H1 (cell line): Measurements from ENCODE around the gene ZNF592. TPM values are rescaled to one million over a fixed set of nuclear protein-coding genes. Genes with fewer than 3 reads are reported as not detected.

ENCODE experiments used
- CTCF ChIA-PET: fragments of 300-600 bp; sonication (Branson Sonifier 250); formaldehyde crosslinking; loops from one replicate; lab custom pipeline; 2021; ENCODE audit not compliant: partially characterized antibody; lab: Charles Lee
- POLR2A ChIA-PET: fragments of 300-600 bp; sonication (Branson Sonifier 250); formaldehyde crosslinking; loops from one replicate; lab custom pipeline; 2021; ENCODE audit warnings: inconsistent platforms; ENCODE audit not compliant: partially characterized antibody; lab: Charles Lee
- DNase-seq, 2 experiments: peaks; one replicate each; pipeline versions ENCODE4 v3.0.0 to v3.0.0-alpha.2; 2010 to 2022; ENCODE audit warnings: low spot score in 2 of 2, low read depth in 1 of 2, mixed read lengths in 1 of 2
- FAIRE-seq: peaks from 2 replicates; lab custom pipeline; 2011; peaks lifted over from hg19 to GRCh38; lab: Jason Lieb, UNC
- H2AFZ ChIP-seq: 2 replicates; pipeline ENCODE4 v1.8.1; 2012; ENCODE audit warnings: low read length, inconsistent platforms
- H2AK5ac ChIP-seq: 2 replicates; pipeline ENCODE4 v1.6.1; 2013; ENCODE audit warnings: low read depth, low read length
- H2BK120ac ChIP-seq: replicated peaks from 2 replicates; pipeline ENCODE3; 2013; ENCODE audit warnings: low read depth, low read length, inconsistent platforms
- H2BK12ac ChIP-seq: 2 replicates; pipeline ENCODE4 v1.6.1; 2013; ENCODE audit warnings: low read depth, low read length
- H2BK15ac ChIP-seq: 2 replicates; pipeline ENCODE4 v1.6.1; 2013; ENCODE audit warnings: low read length
- H2BK20ac ChIP-seq: 2 replicates; pipeline ENCODE4 v1.6.1; 2013; ENCODE audit warnings: low read length
- H2BK5ac ChIP-seq: 2 replicates; pipeline ENCODE4 v1.6.1; 2013; ENCODE audit warnings: low read depth, low read length
- H3K14ac ChIP-seq: 2 replicates; pipeline ENCODE4 v1.6.1; 2013; ENCODE audit warnings: inconsistent platforms; ENCODE audit not compliant: insufficient read length
- H3K18ac ChIP-seq: 2 replicates; pipeline ENCODE4 v1.6.1; 2013; ENCODE audit warnings: low read length; ENCODE audit errors: extremely low read depth
- H3K23ac ChIP-seq: 2 replicates; pipeline ENCODE4 v1.6.1; 2013; ENCODE audit warnings: inconsistent platforms; ENCODE audit not compliant: insufficient read length
- H3K23me2 ChIP-seq: 2 replicates; pipeline ENCODE4 v1.6.1; 2013; ENCODE audit warnings: low read depth, low read length
- H3K27ac ChIP-seq: 2 replicates; pipeline ENCODE4 v1.6.1; 2011; ENCODE audit warnings: low read depth, low read length, inconsistent platforms
- H3K27me3 ChIP-seq, 4 experiments: replicated peaks in 1 of 4; 1 replicate in 1 of 4; 2 replicates in 3 of 4; pipeline versions ENCODE4 v1.6.1 to v1.8.1; 2011 to 2013; ENCODE audit warnings: low read length in 3 of 4, mild to moderate bottlenecking in 3 of 4, inconsistent platforms in 2 of 4, mixed read lengths in 2 of 4, moderate library complexity in 1 of 4; ENCODE audit not compliant: control insufficient read depth in 3 of 4, insufficient read depth in 3 of 4; ENCODE audit errors: extremely low read depth in 1 of 4
- H3K36me3 ChIP-seq, 4 experiments: 2 replicates each; pipeline versions ENCODE4 v1.6.1 to v1.8.1; 2011 to 2013; ENCODE audit warnings: mild to moderate bottlenecking in 4 of 4, low read length in 3 of 4, moderate library complexity in 2 of 4, control low read depth in 1 of 4, inconsistent platforms in 1 of 4; ENCODE audit not compliant: insufficient read depth in 4 of 4, control insufficient read depth in 2 of 4
- H3K4ac ChIP-seq: replicated peaks from 2 replicates; pipeline ENCODE3; 2013; ENCODE audit warnings: low read length, low read depth, mixed read lengths, inconsistent platforms; ENCODE audit not compliant: insufficient read length
- H3K4me1 ChIP-seq, 4 experiments: replicated peaks in 1 of 4; 1 replicate in 1 of 4; 2 replicates in 3 of 4; pipeline versions ENCODE4 v1.6.1 to v1.8.1; 2011 to 2013; ENCODE audit warnings: low read length in 3 of 4, inconsistent platforms in 2 of 4, mixed read lengths in 1 of 4; ENCODE audit not compliant: insufficient read depth in 4 of 4, control insufficient read depth in 3 of 4
- H3K4me2 ChIP-seq, 2 experiments: 2 replicates each; pipeline versions ENCODE4 v1.6.1 to v1.8.1; 2011 to 2013; ENCODE audit warnings: low read depth in 2 of 2, low read length in 2 of 2, control low read depth in 1 of 2, inconsistent platforms in 1 of 2, mild to moderate bottlenecking in 1 of 2; ENCODE audit not compliant: insufficient read depth in 1 of 2
- H3K4me3 ChIP-seq, 4 experiments: fragments of 200-600, 300-600 bp in 1 of 4; sonication (generic), shearing (Covaris generic), sonication (Bioruptor Twin) in 1 of 4; 2 replicates each; pipeline versions ENCODE4 v1.5.1 to v1.8.1; 2011 to 2016; ENCODE audit warnings: low read length in 4 of 4, low read depth in 3 of 4, control low read depth in 2 of 4, inconsistent platforms in 2 of 4, mild to moderate bottlenecking in 2 of 4, mixed read lengths in 1 of 4, moderate library complexity in 1 of 4; ENCODE audit not compliant: insufficient read depth in 2 of 4; ENCODE audit errors: extremely low read depth in 1 of 4
- H3K56ac ChIP-seq: replicated peaks from 2 replicates; pipeline ENCODE3; 2013; ENCODE audit warnings: low read depth, mild to moderate bottlenecking, mixed read lengths, low read length, inconsistent platforms; ENCODE audit not compliant: insufficient read length
- H3K79me1 ChIP-seq: 2 replicates; pipeline ENCODE4 v1.6.1; 2013; ENCODE audit warnings: low read depth, low read length, control low read depth
- H3K79me2 ChIP-seq, 2 experiments: 2 replicates each; pipeline versions ENCODE4 v1.6.1 to v1.8.1; 2012 to 2013; ENCODE audit warnings: low read length in 2 of 2, mild to moderate bottlenecking in 2 of 2, inconsistent platforms in 1 of 2; ENCODE audit not compliant: insufficient read depth in 2 of 2, control insufficient read depth in 1 of 2
- H3K9ac ChIP-seq, 4 experiments: replicated peaks in 1 of 4; 1 replicate in 1 of 4; 2 replicates in 3 of 4; pipeline versions ENCODE4 v1.6.1 to v1.8.1; 2011 to 2013; ENCODE audit warnings: low read depth in 3 of 4, low read length in 3 of 4, control low read depth in 2 of 4, mild to moderate bottlenecking in 2 of 4, moderate library complexity in 2 of 4, inconsistent platforms in 1 of 4; ENCODE audit errors: extremely low read depth in 1 of 4
- H3K9me3 ChIP-seq, 2 experiments: 2 replicates each; pipeline versions ENCODE4 v1.6.1 to v1.8.1; 2012 to 2013; ENCODE audit warnings: mild to moderate bottlenecking in 2 of 2, moderate library complexity in 2 of 2, control low read depth in 1 of 2, inconsistent platforms in 1 of 2, low read depth in 1 of 2, low read length in 1 of 2, mixed read lengths in 1 of 2; ENCODE audit not compliant: insufficient read depth in 2 of 2
- H4K20me1 ChIP-seq, 2 experiments: replicated peaks in 1 of 2; 2 replicates each; pipeline versions ENCODE3 to v1.8.1; 2011 to 2013; ENCODE audit warnings: inconsistent platforms in 2 of 2, low read length in 2 of 2, mild to moderate bottlenecking in 1 of 2; ENCODE audit not compliant: insufficient read depth in 2 of 2, control insufficient read depth in 1 of 2
- H4K5ac ChIP-seq: 2 replicates; pipeline ENCODE4 v1.6.1; 2013; ENCODE audit warnings: low read length, low read depth, mixed read lengths, inconsistent platforms; ENCODE audit not compliant: insufficient read length
- H4K8ac ChIP-seq: 2 replicates; pipeline ENCODE4 v1.8.0; 2013; ENCODE audit warnings: mild to moderate bottlenecking, moderate library complexity, low read length, inconsistent platforms; ENCODE audit not compliant: insufficient read depth; ENCODE audit errors: extremely low read depth
- H4K91ac ChIP-seq: replicated peaks from 2 replicates; pipeline ENCODE3; 2013; ENCODE audit warnings: low read length, mixed read lengths, inconsistent platforms; ENCODE audit not compliant: insufficient read length
- BCL11A ChIP-seq, 2 experiments: IDR thresholded peaks; one replicate each; pipeline ENCODE4 v1.6.1; 2011; ENCODE audit warnings: low read depth in 2 of 2, low read length in 2 of 2, mild to moderate bottlenecking in 2 of 2
- CTBP2 ChIP-seq: IDR thresholded peaks from 2 replicates; pipeline ENCODE4 v1.7.0; 2011; ENCODE audit warnings: borderline replicate concordance, mild to moderate bottlenecking, moderate library complexity, mixed read lengths, low read length; ENCODE audit not compliant: insufficient read depth, insufficient read length
- GTF2F1 ChIP-seq: IDR thresholded peaks from 2 replicates; pipeline ENCODE4 v1.6.1; 2012; ENCODE audit warnings: low read depth, low read length, improper control_type of control experiment, borderline replicate concordance
- JUN ChIP-seq: IDR thresholded peaks from 2 replicates; pipeline ENCODE4 v1.6.1; 2011; ENCODE audit warnings: low read depth, mild to moderate bottlenecking, improper control_type of control experiment, low read length
- KDM5A ChIP-seq: fragments of 200-600 bp; IDR thresholded peaks from 2 replicates; pipeline ENCODE4 v1.7.1; 2012; ENCODE audit warnings: mild to moderate bottlenecking, low read length, inconsistent platforms, mixed read lengths
- POLR2AphosphoS5 ChIP-seq: IDR thresholded peaks from 2 replicates; pipeline ENCODE4 v1.6.1; 2011; ENCODE audit warnings: low read depth, low read length
- SP2 ChIP-seq: IDR thresholded peaks from 2 replicates; pipeline ENCODE4 v1.6.1; 2012; ENCODE audit warnings: mild to moderate bottlenecking, low read length, inconsistent platforms
- TCF12 ChIP-seq: IDR thresholded peaks from 2 replicates; pipeline ENCODE4 v1.6.1; 2011; ENCODE audit warnings: low read depth, mild to moderate bottlenecking, low read length
- WGBS, 2 experiments: shearing (Covaris generic) in 1 of 2; methylation state at CpG; one replicate each; pipeline versions ENCODE4 v1.1.6 to v1.1.7; 2013 to 2015; ENCODE audit warnings: low lambda C conversion rate in 2 of 2, mixed read lengths in 2 of 2, inconsistent platforms in 1 of 2, low coverage in 1 of 2, missing lambda C conversion rate in 1 of 2; ENCODE audit not compliant: insufficient replicate concordance in 2 of 2, insufficient coverage in 1 of 2, insufficient read length in 1 of 2; ENCODE audit errors: extremely low coverage in 1 of 2, missing lambda C conversion rate in 1 of 2; 5-methylcytosine and 5-hydroxymethylcytosine counted together
- polyA plus RNA-seq, 7 experiments: library from polyadenylated mRNA; depleted of rRNA in 3 of 7; stranded (reverse) in 5 of 7; unstranded in 2 of 7; fragments of >200 nt in 5 of 7; fragments of 200-250 nt in 2 of 7; gene quantifications; 1 replicate in 5 of 7; 2 replicates in 1 of 7; 4 replicates in 1 of 7; pipeline versions ENCODE4 v1.2.1 to v1.2.3, GENCODE V29; 2011 to 2013; ENCODE audit warnings: missing spikeins in 2 of 7, mixed read lengths in 2 of 7
- total RNA-seq: library from RNA; stranded (reverse); fragmentation: NEBNext Ultra II Directional; extraction: Animal tissue kit (Norgen Biotek cat#: 25700); gene quantifications from 2 replicates; pipeline ENCODE4 v1.2.1, GENCODE V29; 2021
- TF ChIP-seq, protein P1 (sequence below): IDR thresholded peaks from 2 replicates; pipeline ENCODE4 v1.6.1; 2011; ENCODE audit warnings: low read depth, mild to moderate bottlenecking, low read length; ENCODE audit not compliant: insufficient read depth

The ZNF592 gene
- total and polyA plus RNA-seq, 2 of the 8 experiments (the other 6 are each of a cell fraction or from before 2014, with no cell fraction given), result 14.2 to 33.0 TPM

DNA sequence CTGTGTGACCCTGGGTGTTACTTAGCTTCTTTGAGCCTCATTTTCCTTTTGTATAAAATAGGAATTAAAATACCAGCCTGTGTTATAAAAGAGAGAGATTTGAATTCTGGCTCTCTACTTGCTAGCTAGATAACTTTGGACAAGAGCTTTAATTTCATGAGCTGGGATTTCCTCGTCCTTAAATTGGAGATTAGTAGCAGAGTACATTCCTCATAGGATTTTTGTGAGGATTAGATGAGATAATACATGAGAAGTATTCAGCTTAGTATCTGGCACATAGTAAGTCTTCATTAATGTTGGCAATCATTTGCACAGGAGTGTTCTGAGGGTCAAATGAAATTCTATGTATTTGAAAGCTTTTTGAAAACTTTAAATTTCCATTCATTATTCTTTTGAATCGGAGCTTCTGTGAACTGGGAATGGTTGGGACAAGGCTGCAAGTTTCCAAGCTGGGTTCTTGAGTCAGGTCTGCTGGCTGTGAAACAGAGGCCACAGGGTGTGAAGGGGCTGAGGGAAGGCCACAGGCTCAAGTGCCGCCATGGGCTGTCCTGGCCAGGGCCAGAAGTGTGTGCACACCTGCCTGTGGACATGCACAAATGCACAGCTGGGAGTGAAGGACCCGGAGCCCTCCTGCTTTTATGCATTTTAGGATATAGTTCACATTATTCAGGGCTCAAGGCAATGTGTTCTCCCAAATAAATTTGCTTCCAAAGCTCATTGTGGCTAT, 86.0 kb downstream of the ZNF592 start:
- POLR2A ChIA-PET, result interaction anchor here (0.6 to 2.5 kb wide), 4 partner anchors 10 to 132 kb away, joined by 3 to 7 read pairs (median 4); partner anchors contain the start of gene ALPK3
- no peak overlapping the region for H2AK5ac ChIP-seq
- FAIRE-seq (no peak), DNase-seq (no peak)
- no peak overlapping the region for H2BK20ac ChIP-seq
- H2BK15ac ChIP-seq, result no peak overlapping the region
- H3K36me3 ChIP-seq, result peaks cover 0 to 3% (median 1%) of the 10 kb centered on the region in 4 experiments; a peak in 1 of 8 replicates
- no peak overlapping the region for H3K9ac ChIP-seq
- no peaks in the 10 kb centered on the region for H3K23me2 ChIP-seq
- H3K27ac ChIP-seq, result no peak overlapping the region
- H2BK12ac ChIP-seq, result no peak overlapping the region
- no peaks in the 10 kb centered on the region for H3K79me1 ChIP-seq
- H2BK120ac ChIP-seq, result no peak overlapping the region
- H3K4me2 ChIP-seq, result no peak overlapping the region
- H3K23ac ChIP-seq, result no peak overlapping the region
- H4K8ac ChIP-seq, result no peak overlapping the region
- no peak overlapping the region for H3K4ac ChIP-seq
- WGBS, 2 experiments, result 94% methylated on average over 4 of the region's 4 CpGs; no CpG with 5 or more reads in 1 of the 2 experiments
- H3K18ac ChIP-seq, result no peak overlapping the region
- H4K20me1 ChIP-seq, result peaks cover 1 to 2% of the 10 kb centered on the region in 2 experiments
- H3K14ac ChIP-seq, result no peak overlapping the region
- no peak overlapping the region for H3K4me3 ChIP-seq
- H3K27me3 ChIP-seq, result no peaks in the 10 kb centered on the region
- CTCF ChIA-PET, result interaction anchor here (0.9 to 9.2 kb wide), 11 partner anchors 8 to 94 kb away, joined by 3 to 89 read pairs (median 4); no protein-coding TSS in a partner anchor
- H3K79me2 ChIP-seq, result no peaks in the 10 kb centered on the region
- no peaks in the 10 kb centered on the region for H3K4me1 ChIP-seq
- no peak overlapping the region for H2BK5ac ChIP-seq
- H3K9me3 ChIP-seq, result no peaks in the 10 kb centered on the region
- no peak overlapping the region for H2AFZ ChIP-seq
- TF ChIP-seq, protein P1, sequence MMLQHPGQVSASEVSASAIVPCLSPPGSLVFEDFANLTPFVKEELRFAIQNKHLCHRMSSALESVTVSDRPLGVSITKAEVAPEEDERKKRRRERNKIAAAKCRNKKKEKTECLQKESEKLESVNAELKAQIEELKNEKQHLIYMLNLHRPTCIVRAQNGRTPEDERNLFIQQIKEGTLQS, result no peak
- no peak for TF ChIP-seq CTBP2
- no peak for TF ChIP-seq JUN
- no peak for TF ChIP-seq POLR2AphosphoS5
- TF ChIP-seq TCF12, result no peak
- no peak for TF ChIP-seq KDM5A
- no peak for TF ChIP-seq SP2
- TF ChIP-seq BCL11A (IDR thresholded peaks at IDR 0.05; ENCODE audit: low read depth in 2 of 2, low read length in 2 of 2), result no peak
- no peak for TF ChIP-seq GTF2F1
- TF ChIP-seq, all 59 proteins: peak for 0
- Histone ChIP-seq H4K5ac (no peak overlapping the region), H3K56ac (no peak overlapping the region), H4K91ac (no peak overlapping the region)
